Gastrocnemius medialis (tissue), 4 donors: ENCODE results near the gene STRIP1.

Source experiments
- CTCF ChIP-seq, 5 experiments: fragments of 450-650 bp in 3 of 5; fragments of 200-600 bp in 2 of 5; sonication (generic) in 2 of 5; IDR thresholded peaks in 4 of 5; conservative IDR thresholded peaks in 1 of 5; 1 replicate in 4 of 5; 2 replicates in 1 of 5; pipeline ENCODE4 v1.5.1; 2016 to 2019; ENCODE audit warnings: antibody characterized with exemption in 5 of 5, mild to moderate bottlenecking in 3 of 5, moderate library complexity in 3 of 5
- POLR2A ChIP-seq, 2 donors: fragments of 450-650 bp; IDR thresholded peaks; one replicate each; pipeline ENCODE4 v1.6.1; 2017; ENCODE audit warnings: antibody characterized with exemption in 2 of 2, mild to moderate bottlenecking in 2 of 2, moderate library complexity in 2 of 2

- TF ChIP-seq POLR2A (IDR thresholded peaks at IDR 0.05) = no peak
- no peak for TF ChIP-seq CTCF (IDR thresholded peaks at IDR 0.05 in 4 of 5, conservative IDR thresholded peaks at IDR 0.05 in 1 of 5)
Observed at GRCh38 chr1:110061341-110061740, 26.9 kb downstream of the STRIP1 start.
